HG02981 (cell line): ENCODE results near the gene SIRPA.

Source experiments
- ATAC-seq: cut with Tn5 transposase; IDR thresholded peaks from one replicate; pipeline ENCODE4 v1.9.1; 2021; ENCODE audit warnings: mild to moderate bottlenecking, moderate library complexity; ENCODE audit not compliant: unreplicated experiment

The SIRPA gene

GRCh38 chr20:1946762-1947534 is 51.7 kb downstream of the SIRPA start:
- ATAC-seq: no peak

DNA sequence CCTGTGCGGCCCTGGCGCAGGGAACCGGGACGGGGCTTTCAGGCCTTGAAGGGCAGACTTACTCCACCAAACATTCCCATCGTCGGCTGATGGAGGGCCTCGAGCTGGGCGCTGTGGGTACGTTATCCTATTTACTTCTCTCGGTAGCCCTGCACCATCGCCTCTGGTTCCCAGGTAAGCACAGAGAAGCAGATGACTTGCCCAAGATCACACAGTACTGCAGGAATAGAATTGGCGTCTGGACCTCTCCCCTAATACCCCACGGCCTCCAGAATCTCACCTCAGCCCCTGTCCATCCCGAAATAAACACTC is 52.3 kb downstream of the SIRPA start:
- no peak for ATAC-seq

GRCh38 chr20:1949347-1950100 is 54.3 kb downstream of the SIRPA start:
- no peak for ATAC-seq

DNA sequence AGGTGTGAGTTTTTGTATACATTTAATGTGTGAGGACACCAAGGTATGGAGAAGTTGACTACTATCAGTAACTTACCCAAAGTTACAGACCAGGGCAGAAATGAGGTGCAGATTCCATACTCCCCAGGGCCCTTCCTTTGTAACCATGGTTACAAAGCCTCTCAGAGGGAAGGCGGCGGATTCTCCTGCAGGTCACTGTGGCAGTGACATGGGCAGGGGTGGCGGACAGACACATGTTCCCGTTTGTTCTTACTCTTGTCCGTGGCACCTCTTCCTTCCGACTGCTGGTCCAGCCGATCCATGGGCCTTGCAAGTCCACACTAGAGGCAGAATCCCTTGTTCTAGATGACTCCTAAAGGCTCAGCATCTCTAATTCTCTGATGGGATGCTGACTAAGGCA is 55.6 kb downstream of the SIRPA start:
- no peak for ATAC-seq

DNA sequence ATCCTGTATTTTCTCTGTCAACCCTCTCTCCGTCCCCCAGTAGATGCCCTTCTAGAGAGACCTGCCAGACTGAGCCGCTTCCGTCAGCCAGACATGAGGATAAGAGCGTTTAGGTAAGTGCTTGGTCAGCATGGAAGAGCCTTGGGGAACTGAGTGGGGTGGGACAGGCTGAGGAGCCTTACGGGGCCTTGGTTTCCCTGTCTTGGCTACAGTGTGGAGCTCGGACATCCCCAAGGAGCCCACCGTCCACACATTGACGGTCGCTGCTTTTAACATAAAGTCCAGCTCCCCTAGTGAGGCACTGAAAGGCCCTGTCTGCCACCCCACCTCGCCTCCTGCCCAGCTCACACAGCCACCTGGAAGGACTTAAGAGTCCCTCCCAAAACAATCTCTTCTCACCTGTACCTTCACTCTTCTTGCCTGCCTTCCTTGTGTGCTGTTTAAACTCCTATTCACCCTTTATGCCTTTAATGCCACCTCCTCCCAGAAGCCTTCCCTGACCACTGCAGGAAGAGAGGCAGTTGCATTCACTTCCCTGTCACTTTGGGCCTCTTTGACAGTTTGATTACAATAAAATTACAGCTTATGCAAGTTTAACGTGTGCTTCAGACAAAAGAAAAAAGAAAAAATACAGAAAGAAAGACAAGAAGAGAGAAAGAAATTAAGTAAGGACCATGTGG is 56.4 kb downstream of the SIRPA start:
- ATAC-seq: no peak

GRCh38 chr20:1952737-1953530 is 57.7 kb downstream of the SIRPA start:
- ATAC-seq: peak; percentile 54

GRCh38 chr20:1953621-1954020 is 58.4 kb downstream of the SIRPA start:
- no peak for ATAC-seq

DNA sequence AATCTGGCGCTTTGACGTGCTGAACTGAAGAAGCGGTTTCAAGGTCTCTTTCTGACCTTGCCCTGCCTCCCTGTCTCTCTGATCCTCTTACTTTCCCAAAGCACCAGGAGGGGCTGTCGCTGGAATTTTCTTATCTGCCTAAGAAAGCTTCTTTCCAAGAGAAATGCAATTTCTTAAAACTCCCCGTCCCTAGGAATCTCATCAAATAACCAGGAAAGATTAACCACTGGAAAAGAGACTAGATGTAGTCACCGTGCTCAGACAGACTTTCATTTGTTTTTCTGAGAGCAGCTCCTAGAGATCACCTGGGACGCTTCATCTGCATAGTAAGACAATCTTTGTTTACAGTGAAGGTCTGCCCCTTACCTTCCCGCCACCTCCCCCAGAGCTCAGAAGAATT is 60.0 kb downstream of the SIRPA start:
- ATAC-seq: no peak

DNA sequence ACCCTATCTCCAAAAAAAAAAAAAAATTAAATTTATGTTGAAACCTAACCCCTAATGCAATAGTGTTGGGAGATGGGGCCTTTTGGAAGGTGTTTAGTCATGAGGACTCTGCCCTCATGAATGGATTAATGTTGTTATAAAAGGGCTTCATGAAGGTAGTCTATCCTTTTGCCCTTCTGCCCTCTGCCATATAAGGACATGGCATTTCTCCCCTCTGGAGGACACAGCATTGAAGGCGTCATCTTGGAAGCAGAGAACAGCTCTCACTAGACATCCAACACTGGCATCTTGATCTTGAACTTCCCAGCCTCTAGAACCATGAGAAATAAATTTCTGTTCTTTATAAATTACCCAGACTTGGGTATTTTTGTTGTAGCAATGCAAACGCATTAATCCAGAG is 63.2 kb downstream of the SIRPA start:
- ATAC-seq: no peak

GRCh38 chr20:1959156-1959555 is 63.9 kb downstream of the SIRPA start:
- ATAC-seq: no peak

GRCh38 chr20:1961374-1961773 is 66.2 kb downstream of the SIRPA start:
- ATAC-seq: no peak

GRCh38 chr20:1964061-1964460 is 68.9 kb downstream of the SIRPA start:
- ATAC-seq: no peak

- ATAC-seq: no peak
Measured at GRCh38 chr20:1964659-1965405, 69.6 kb downstream of the SIRPA start.

DNA sequence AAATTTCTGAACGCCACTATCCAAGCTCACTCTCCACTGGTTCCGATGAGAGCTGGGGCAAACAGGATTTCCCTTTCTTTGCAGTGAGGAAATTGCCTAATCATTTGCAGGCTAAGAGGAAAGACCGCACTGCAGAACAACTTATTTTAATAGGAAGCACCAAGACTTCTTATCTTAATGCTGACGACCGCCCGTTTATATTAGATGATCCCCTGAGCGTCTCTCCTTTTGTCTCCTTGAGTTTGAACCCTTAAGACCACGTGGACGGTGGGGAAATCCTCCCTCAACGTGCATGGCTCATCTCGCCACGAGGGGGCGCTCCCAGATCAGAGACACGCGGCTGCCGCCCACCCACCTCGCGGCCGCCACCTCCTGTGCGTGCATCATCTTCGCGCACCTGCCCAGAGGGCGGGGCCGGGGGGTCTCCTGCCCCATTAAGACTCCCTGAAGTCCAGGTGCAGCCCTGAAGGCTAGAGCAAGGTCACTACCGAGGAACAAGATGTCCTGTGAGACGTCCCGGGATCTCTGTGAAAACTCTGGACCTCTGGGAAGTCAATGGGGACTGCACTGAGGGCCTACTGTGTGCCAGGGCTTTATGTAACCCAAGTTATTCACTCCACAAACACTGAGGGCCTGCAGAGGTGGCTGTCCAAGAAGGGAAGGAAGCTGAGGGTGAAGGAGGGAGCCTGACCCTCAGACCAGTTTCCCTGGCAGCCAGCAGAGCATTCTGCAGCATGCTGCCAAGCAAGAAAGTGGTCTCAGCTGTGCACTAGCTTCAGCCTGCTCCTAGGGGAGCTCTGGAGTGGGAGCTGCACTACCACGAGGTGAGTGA is 70.5 kb downstream of the SIRPA start:
- no peak for ATAC-seq

GRCh38 chr20:1968964-1969363 is 73.8 kb downstream of the SIRPA start:
- ATAC-seq: no peak

DNA sequence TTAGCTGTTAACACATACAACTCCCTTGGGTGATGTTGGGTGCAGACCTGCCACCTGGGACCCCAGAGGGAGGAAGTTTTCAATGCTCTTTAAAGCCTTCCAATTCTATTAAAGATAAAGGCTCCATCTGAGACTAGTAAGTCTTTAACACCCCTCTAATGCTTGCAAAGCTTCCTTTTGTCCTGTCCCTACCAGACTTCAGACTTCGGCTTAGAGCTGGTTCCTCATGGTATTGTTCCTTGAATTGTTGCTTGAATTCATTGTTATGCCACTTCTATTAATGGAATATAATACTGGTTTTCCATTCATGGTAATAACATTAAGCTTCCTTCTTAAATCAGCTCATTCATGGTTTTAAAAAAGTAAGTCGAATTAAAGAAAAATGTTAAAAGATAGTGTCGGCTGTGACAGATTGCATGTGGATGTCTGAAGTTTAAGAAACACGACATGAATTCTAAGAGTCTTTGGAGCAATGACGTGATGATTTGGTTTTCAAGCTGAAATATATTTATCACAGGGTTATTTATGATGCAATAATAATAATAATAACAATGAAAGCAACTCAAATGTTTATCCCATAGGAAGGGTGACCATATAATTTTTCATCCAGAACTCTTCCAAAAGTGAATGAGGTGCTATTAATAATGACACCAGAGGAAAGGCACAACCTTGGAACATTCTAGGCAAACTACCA is 76.8 kb downstream of the SIRPA start:
- no peak for ATAC-seq

DNA sequence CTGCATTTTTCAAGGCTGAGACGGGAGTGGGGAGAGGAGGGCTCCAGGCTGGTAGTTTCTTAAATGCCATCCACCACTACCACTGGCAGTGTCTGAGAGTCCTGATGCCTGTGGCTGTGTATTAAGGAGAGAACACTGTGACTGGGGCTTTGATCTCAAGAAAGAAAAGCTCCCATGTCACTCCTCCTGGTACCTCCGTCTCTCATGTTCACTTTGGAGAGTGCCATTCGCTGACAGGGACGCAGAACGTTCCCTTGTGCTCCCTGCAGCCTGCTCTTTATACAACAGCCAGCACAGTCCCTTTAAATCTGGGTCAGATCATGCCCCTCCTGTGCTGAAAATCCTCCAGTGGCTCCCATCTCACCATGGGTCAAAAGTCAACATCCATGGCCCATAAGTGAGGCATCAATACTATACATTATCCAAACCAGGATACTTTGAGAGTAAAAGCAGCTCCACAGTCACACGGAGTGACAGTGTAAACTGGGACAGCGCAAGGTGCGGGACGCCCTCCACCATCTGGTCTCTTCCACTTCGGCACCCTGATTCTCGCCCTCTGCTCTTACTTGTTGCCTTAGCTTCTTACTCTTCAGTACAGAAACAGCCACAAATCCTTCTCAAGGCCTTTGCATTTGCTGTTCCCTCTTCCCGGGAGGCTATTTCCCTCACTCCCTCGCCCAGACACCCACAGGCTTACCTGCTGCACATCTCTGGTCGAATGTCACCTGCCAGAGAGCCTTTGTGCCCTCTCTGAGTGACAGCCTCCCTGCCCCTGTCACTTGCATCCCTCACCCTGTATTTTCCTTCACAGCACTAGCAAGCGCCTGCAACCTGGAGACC is 78.6 kb downstream of the SIRPA start:
- no peak for ATAC-seq

GRCh38 chr20:1975291-1975690 is 80.1 kb downstream of the SIRPA start:
- ATAC-seq: no peak
